HepG2 (cell line): ENCODE results near the gene ZSWIM5. TPM values are rescaled to one million over a fixed set of nuclear protein-coding genes. Genes with fewer than 3 reads are reported as not detected.

Source experiments
- ATAC-seq: fragments of 200-7000 bp; cut with Tn5 transposase; 3 replicates; pipeline ENCODE4 v1.9.1; 2020; ENCODE audit warnings: mild to moderate bottlenecking, moderate library complexity
- BruUV-seq: library from RNA; stranded (reverse); fragments of 400-500 nt; replicated peaks from 2 replicates; lab custom pipeline; 2021; lab: Mats Ljungman, UMichigan
- CTCF ChIA-PET: fragments of 300-600 bp; formaldehyde crosslinking; extraction: SDS; loops from one replicate; lab custom pipeline; 2021; ENCODE audit warnings: low total read pairs, inconsistent platforms, low intra/inter-chr PET ratio; lab: Yijun Ruan, JAX
- POLR2A ChIA-PET: fragments of 350-600 bp; sonication (Branson Sonifier 250); formaldehyde crosslinking; loops from one replicate; lab custom pipeline; 2020; ENCODE audit warnings: antibody characterized with exemption, inconsistent platforms; lab: Yijun Ruan, JAX
- DNase-seq: peaks from one replicate; pipeline ENCODE4 v3.0.0-alpha.2; 2015; ENCODE audit warnings: low spot score
- FAIRE-seq: peaks from 3 replicates; lab custom pipeline; 2011; peaks lifted over from hg19 to GRCh38; lab: Jason Lieb, UNC
- H2AFZ ChIP-seq: one replicate; pipeline ENCODE4 v1.6.1; 2011; ENCODE audit warnings: low read length, inconsistent platforms
- H3K27ac ChIP-seq: fragments of 300-600 bp; 3 replicates; pipeline ENCODE4 v1.8.0; 2011; ENCODE audit warnings: mixed run types, mild to moderate bottlenecking, mixed read lengths, low read length, inconsistent platforms; ENCODE audit not compliant: insufficient read depth; ENCODE audit errors: extremely low read length
- H3K27me3 ChIP-seq, 2 experiments: fragments of 200-600 bp in 1 of 2; 2 replicates in 1 of 2; 3 replicates in 1 of 2; pipeline versions ENCODE4 v1.6.0 to v1.8.0; 2011; ENCODE audit warnings: low read length in 2 of 2, mild to moderate bottlenecking in 2 of 2, moderate library complexity in 2 of 2, inconsistent platforms in 1 of 2; ENCODE audit not compliant: insufficient read depth in 2 of 2, control insufficient read depth in 1 of 2
- H3K36me3 ChIP-seq, 2 experiments: fragments of 200-600 bp in 1 of 2; replicated peaks in 1 of 2; 2 replicates in 1 of 2; 3 replicates in 1 of 2; pipeline versions ENCODE4 v1.5.1 to v1.8.0; 2011; ENCODE audit warnings: low read length in 2 of 2, inconsistent platforms in 1 of 2; ENCODE audit not compliant: insufficient read depth in 2 of 2, control insufficient read depth in 1 of 2
- H3K4me1 ChIP-seq: 2 replicates; pipeline ENCODE4 v1.5.1; 2012; ENCODE audit warnings: low read length, inconsistent platforms; ENCODE audit not compliant: insufficient read depth
- H3K4me2 ChIP-seq: 2 replicates; pipeline ENCODE4 v1.6.0; 2011; ENCODE audit warnings: low read depth, low read length, inconsistent platforms
- H3K4me3 ChIP-seq, 3 experiments: fragments of 200-600 bp in 1 of 3; sonication (generic), shearing (Covaris generic) in 1 of 3; replicated peaks in 1 of 3; 2 replicates each; pipeline ENCODE4 v1.5.1; 2011 to 2016; ENCODE audit warnings: low read length in 3 of 3, inconsistent platforms in 2 of 3, low read depth in 2 of 3, mild to moderate bottlenecking in 2 of 3, control low read depth in 1 of 3, mixed read lengths in 1 of 3; ENCODE audit not compliant: insufficient read depth in 1 of 3
- H3K79me2 ChIP-seq: one replicate; pipeline ENCODE4 v1.6.1; 2011; ENCODE audit warnings: low read length, inconsistent platforms; ENCODE audit not compliant: insufficient read depth
- H3K9ac ChIP-seq: 2 replicates; pipeline ENCODE4 v1.6.0; 2011; ENCODE audit warnings: mild to moderate bottlenecking, low read depth, low read length, inconsistent platforms; ENCODE audit not compliant: insufficient read depth
- H3K9me3 ChIP-seq: 2 replicates; pipeline ENCODE4 v1.5.1; 2012; ENCODE audit warnings: mild to moderate bottlenecking, low read length
- H4K20me1 ChIP-seq: 2 replicates; pipeline ENCODE4 v1.6.0; 2011; ENCODE audit warnings: inconsistent platforms, mild to moderate bottlenecking, low read length, moderate library complexity; ENCODE audit not compliant: insufficient read depth
- ARID5B ChIP-seq: IDR thresholded peaks from 2 replicates; pipeline ENCODE4 v1.4.0; 2020; ENCODE audit warnings: mild to moderate bottlenecking, missing genetic modification reagents
- FOXA1 ChIP-seq, 2 experiments: fragments of 450-650 bp in 1 of 2; sonication (generic) in 1 of 2; formaldehyde crosslinking in 1 of 2; IDR thresholded peaks; 2 replicates each; pipeline versions ENCODE4 v1.4.0 to v1.6.1; 2016 to 2020; ENCODE audit warnings: missing genetic modification reagents in 1 of 2
- HNF1A ChIP-seq, 2 experiments: sonication (generic) in 1 of 2; formaldehyde crosslinking in 1 of 2; IDR thresholded peaks; 2 replicates each; pipeline versions ENCODE4 v1.4.0 to v1.6.1; 2016 to 2020; ENCODE audit warnings: borderline replicate concordance in 1 of 2, low read depth in 1 of 2, mild to moderate bottlenecking in 1 of 2, missing genetic modification reagents in 1 of 2
- PLSCR1 ChIP-seq: sonication (generic); formaldehyde crosslinking; IDR thresholded peaks from 2 replicates; pipeline ENCODE4 v1.5.0; 2020; ENCODE audit warnings: missing genetic modification reagents, mild to moderate bottlenecking, borderline replicate concordance
- SMAD3 ChIP-seq: sonication (generic); formaldehyde crosslinking; IDR thresholded peaks from 2 replicates; pipeline ENCODE4 v1.4.0; 2020; ENCODE audit warnings: missing genetic modification reagents
- ZBTB3 ChIP-seq: sonication (generic); formaldehyde crosslinking; IDR thresholded peaks from 2 replicates; pipeline ENCODE4 v1.4.0; 2020; ENCODE audit warnings: low read depth, mild to moderate bottlenecking, moderate library complexity, missing genetic modification reagents, borderline replicate concordance
- WGBS: methylation state at CpG from one replicate; pipeline ENCODE4 v1.1.6; 2017; ENCODE audit warnings: low lambda C conversion rate; 5-methylcytosine and 5-hydroxymethylcytosine counted together
- in situ Hi-C: cut with HindIII; loops from 2 replicates; pipeline ENCODE4 v1.10.0; 2017; ENCODE audit warnings: low pct_unique_long_range_greater_than_20kb; ENCODE audit not compliant: extremely low pct_ligation_motif_present
- intact Hi-C: fragments of 100-400 bp; cut with micrococcal nuclease; formaldehyde crosslinking; loops from one replicate; pipeline ENCODE4 v1.10.0; 2022; ENCODE audit not compliant: unreplicated experiment
- polyA plus RNA-seq, 8 experiments: library from polyadenylated mRNA; depleted of rRNA in 3 of 8; stranded (reverse) in 7 of 8; unstranded in 1 of 8; fragments of >200 nt; fragmentation: Illumina TruSeq in 4 of 8; extraction: Trizol in 4 of 8; gene quantifications; 2 replicates each; pipeline versions ENCODE4 v1.2.1 to v1.2.3, GENCODE V29; 2011 to 2016; ENCODE audit warnings: low read depth in 4 of 8, missing spikeins in 1 of 8, mixed read lengths in 1 of 8; ENCODE audit not compliant: insufficient read depth in 1 of 8
- total RNA-seq, 5 experiments: library from RNA; depleted of rRNA; stranded (reverse); fragments of >200 nt; fragmentation: Illumina TruSeq; extraction: Trizol; gene quantifications; 2 replicates each; pipeline ENCODE4 v1.2.3, GENCODE V29; 2016; ENCODE audit warnings: low read depth in 1 of 5
- TF ChIP-seq, protein P1 (sequence below): sonication (generic); formaldehyde crosslinking; IDR thresholded peaks from 2 replicates; pipeline ENCODE4 v1.4.0; 2020; ENCODE audit warnings: missing genetic modification reagents

The ZSWIM5 gene
- total and polyA plus RNA-seq, 2 of the 13 experiments (the other 11 are each of a cell fraction or from before 2014, with no cell fraction given), result 11.0 to 20.6 TPM

GRCh38 chr1:45067806-45068205 is 138.6 kb downstream of the ZSWIM5 start:
- POLR2A ChIA-PET, result no interaction called here
- no TSS peak for BruUV-seq
- no peak for TF ChIP-seq SMAD3 (CRISPR knock-in tag)
- TF ChIP-seq, protein P1, sequence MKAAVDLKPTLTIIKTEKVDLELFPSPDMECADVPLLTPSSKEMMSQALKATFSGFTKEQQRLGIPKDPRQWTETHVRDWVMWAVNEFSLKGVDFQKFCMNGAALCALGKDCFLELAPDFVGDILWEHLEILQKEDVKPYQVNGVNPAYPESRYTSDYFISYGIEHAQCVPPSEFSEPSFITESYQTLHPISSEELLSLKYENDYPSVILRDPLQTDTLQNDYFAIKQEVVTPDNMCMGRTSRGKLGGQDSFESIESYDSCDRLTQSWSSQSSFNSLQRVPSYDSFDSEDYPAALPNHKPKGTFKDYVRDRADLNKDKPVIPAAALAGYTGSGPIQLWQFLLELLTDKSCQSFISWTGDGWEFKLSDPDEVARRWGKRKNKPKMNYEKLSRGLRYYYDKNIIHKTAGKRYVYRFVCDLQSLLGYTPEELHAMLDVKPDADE (CRISPR knock-in tag), result no peak
- no peak for TF ChIP-seq FOXA1 (IDR thresholded peaks at IDR 0.05)
- TF ChIP-seq FOXA1 (CRISPR knock-in tag; IDR thresholded peaks at IDR 0.05), result no peak
- no peak for TF ChIP-seq ARID5B (CRISPR knock-in tag)
- TF ChIP-seq ZBTB3 (CRISPR knock-in tag), result no peak
- no peak for TF ChIP-seq PLSCR1 (CRISPR knock-in tag)
- TF ChIP-seq HNF1A (IDR thresholded peaks at IDR 0.05; ENCODE audit: low read depth), result no peak
- no peak for TF ChIP-seq HNF1A (CRISPR knock-in tag; IDR thresholded peaks at IDR 0.05; ENCODE audit: borderline replicate concordance)

More at GRCh38 chr1:45067806-45068205, 138.6 kb downstream of the ZSWIM5 start:
- FAIRE-seq, result no peak
- no peaks in the 10 kb centered on the region for H3K4me1 ChIP-seq
- no peak overlapping the region for H3K9ac ChIP-seq
- no peaks in the 10 kb centered on the region for H3K79me2 ChIP-seq
- H2AFZ ChIP-seq, result no peak overlapping the region
- H4K20me1 ChIP-seq, result no peaks in the 10 kb centered on the region
- no peak overlapping the region for H3K4me3 ChIP-seq
- H3K36me3 ChIP-seq, result no peaks in the 10 kb centered on the region; a peak in 1 of 5 replicates
- H3K27ac ChIP-seq, result no peak overlapping the region
- in situ Hi-C loops (no loop called here), intact Hi-C loops (no loop called here)
- no peaks in the 10 kb centered on the region for H3K27me3 ChIP-seq
- H3K9me3 ChIP-seq, result no peaks in the 10 kb centered on the region
- CTCF ChIA-PET, result no interaction called here
- H3K4me2 ChIP-seq, result no peak overlapping the region
- ATAC-seq, result no peak
- WGBS, result 97% methylated on average over 2 of the region's 2 CpGs
- DNase-seq, result no peak
